ENCODE data around the gene AP2M1. TPM values are rescaled to one million over a fixed set of nuclear protein-coding genes. Genes with fewer than 3 reads are reported as not detected.
A peak's percentile ranks its signal among the peaks of the same experiment; 100 is the strongest.
"Not testable (repeated sequence)": the region's sequence is repeated elsewhere in the genome, so short reads cannot be mapped to it uniquely, and the experiment has no call there.

Gene AP2M1
- total and polyA plus RNA-seq, 11 donors: 225 to 431 (median 337) TPM

DNA sequence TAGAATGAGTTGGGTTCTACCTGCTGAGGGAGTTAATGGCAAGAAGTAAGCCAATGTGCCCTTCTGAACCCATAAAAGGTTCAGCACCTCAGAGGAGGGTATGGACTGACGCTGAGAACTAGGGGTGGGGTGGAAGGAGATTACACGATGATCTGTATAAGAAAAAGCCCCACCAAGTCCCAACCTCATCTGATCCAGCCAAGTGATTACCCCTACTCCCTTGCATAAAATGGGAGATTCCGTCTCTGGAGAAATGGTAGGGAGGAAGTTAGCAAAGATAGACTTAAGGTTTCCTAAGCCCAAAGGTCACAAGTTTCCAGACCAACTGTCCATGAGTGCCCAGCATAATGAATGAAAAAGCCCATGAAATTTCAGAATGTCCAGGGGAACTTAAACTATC lies 26.6 kb upstream of the AP2M1 start:
- no peaks in the 10 kb centered on the region for H3K27me3 ChIP-seq
- no peak overlapping the region for H3K4me3 ChIP-seq
- intact Hi-C loops (cut with DNase I): loop anchor here in 4 of 10 donors (5.0 to 10.0 kb wide), 4 partner anchors 89 to 367 kb away; partner anchors contain the start of genes ALG3 (in 2 of the 4) and EEF1AKMT4 (in 2 of the 4)
- H3K9me3 ChIP-seq: no peaks in the 10 kb centered on the region
- H3K36me3 ChIP-seq: peaks cover 0 to 40% (median 37%) of the 10 kb centered on the region in 9 donors
- H3K27ac ChIP-seq: no peak overlapping the region
- 70 to 87% (median 81%) methylated on average over 3 of the region's 3 CpGs for WGBS, 4 donors
- peaks cover 0 to 15% (median 3%) of the 10 kb centered on the region in 12 donors for H3K4me1 ChIP-seq
- no peak for ATAC-seq
- TF ChIP-seq CTCF (IDR thresholded peaks at IDR 0.05) (no peak), POLR2A (IDR thresholded peaks at IDR 0.05) (no peak)
- no peak for DNase-seq

GRCh38 chr3:184149123-184149522 lies 25.5 kb upstream of the AP2M1 start:
- ATAC-seq (no peak), DNase-seq (no peak)
- peaks cover 0 to 20% (median 8%) of the 10 kb centered on the region in 12 donors for H3K4me1 ChIP-seq
- no peaks in the 10 kb centered on the region for H3K27me3 ChIP-seq
- WGBS, 4 donors: 88 to 96% (median 94%) methylated on average over 6 of the region's 6 CpGs
- H3K27ac ChIP-seq: no peak overlapping the region
- H3K9me3 ChIP-seq: no peaks in the 10 kb centered on the region
- no peak overlapping the region for H3K4me3 ChIP-seq
- H3K36me3 ChIP-seq: peaks cover 0 to 29% (median 26%) of the 10 kb centered on the region in 9 donors
- intact Hi-C loops (cut with DNase I): loop anchor here in 4 of 10 donors (5.0 to 10.0 kb wide), 4 partner anchors 88 to 366 kb away; partner anchors contain the start of genes ALG3 (in 2 of the 4) and EEF1AKMT4 (in 2 of the 4)
- TF ChIP-seq POLR2A (IDR thresholded peaks at IDR 0.05): no peak
- TF ChIP-seq CTCF (IDR thresholded peaks at IDR 0.05): no peak

- not testable (repeated sequence) for H3K27me3 ChIP-seq, H3K9me3 ChIP-seq, H3K27ac ChIP-seq, H3K4me3 ChIP-seq, DNase-seq
- Histone ChIP-seq H3K36me3 (peaks cover 0 to 23% (median 20%) of the 10 kb centered on the region in 9 donors), H3K4me1 (peaks cover 0 to 23% (median 9%) of the 10 kb centered on the region in 12 donors)
- ATAC-seq: peak in 2 of 4 donors; percentile 59 to 63
- WGBS, 4 donors: 55 to 72% (median 66%) methylated on average over 6 of the region's 6 CpGs
- intact Hi-C loops (cut with DNase I): loop anchor here in 6 of 10 donors (5.0 to 10.0 kb wide), 5 partner anchors 38 to 365 kb away; partner anchors contain the start of genes ALG3 (in 3 of the 6), EEF1AKMT4 (in 3 of the 6) and ABCF3 (in 1 of the 6)
- peak in 4 of 12 donors; percentile 5 to 42 (median 24) for TF ChIP-seq CTCF (IDR thresholded peaks at IDR 0.05)
Measured at GRCh38 chr3:184149770-184150169, 24.9 kb upstream of the AP2M1 start.

DNA sequence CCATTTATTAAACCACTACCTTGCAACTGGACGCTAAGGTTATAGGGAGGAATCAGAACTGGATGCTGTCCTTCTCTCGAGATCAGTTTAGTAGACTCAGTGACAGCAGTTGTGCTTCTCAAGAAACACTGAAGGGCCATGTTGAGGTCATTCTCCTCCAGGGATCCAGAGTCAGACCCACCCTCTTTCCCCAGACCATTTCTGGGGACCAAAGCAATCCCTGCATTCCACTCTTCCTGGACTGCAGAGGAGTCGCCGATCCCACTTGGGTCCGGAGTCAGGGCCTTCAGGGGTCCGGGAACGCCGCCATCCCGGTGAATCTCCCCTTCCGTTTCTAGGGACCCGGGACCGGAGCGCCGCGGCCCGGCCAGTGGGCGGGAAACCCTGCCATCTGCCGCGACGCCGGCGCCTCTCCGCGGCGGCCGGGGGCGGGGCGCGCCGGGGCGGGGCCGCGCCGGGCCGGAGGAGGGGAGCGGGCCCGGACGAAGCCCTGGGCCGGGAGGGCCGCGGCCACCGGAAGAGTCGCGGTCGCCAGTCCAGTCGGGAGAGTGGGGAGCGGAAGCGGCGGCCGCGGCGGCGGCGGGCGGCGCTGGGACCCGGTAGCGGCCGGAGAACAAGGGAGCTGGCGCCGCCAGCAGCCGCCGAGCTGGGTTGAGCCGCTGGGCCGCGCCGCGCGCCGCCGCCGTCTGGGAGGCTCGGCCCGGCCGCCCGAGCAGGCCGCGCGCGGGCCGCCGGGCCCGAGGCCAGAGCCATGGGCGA lies 19.6 kb upstream of the AP2M1 start, which contains the start of gene DVL3:
DVL3 (plus strand) TSS at position 493 of the 759 bp plus-strand sequence; CDS start at position 752, 259 bp downstream.
- TF ChIP-seq POLR2A (IDR thresholded peaks at IDR 0.05): peak in 1 of 2 donors; percentile 49
- no peak for TF ChIP-seq CTCF (IDR thresholded peaks at IDR 0.05)
- WGBS, 4 donors: 1 to 2% (median 1%) methylated on average over 15 to 84 of the region's 84 CpGs
- no peaks in the 10 kb centered on the region for H3K36me3 ChIP-seq
- ATAC-seq: peak; percentile 53 to 92 (median 82)
- peaks cover 2 to 55% (median 37%) of the 10 kb centered on the region in 12 donors for H3K4me1 ChIP-seq
- H3K27me3 ChIP-seq: no peaks in the 10 kb centered on the region
- peak within 1 kb of the TSS; percentile 73 to 98 (median 94) for H3K27ac ChIP-seq
- H3K4me3 ChIP-seq: peak within 1 kb of the TSS; percentile 63 to 99 (median 90)
- DNase-seq: peak; percentile 73 to 87 (median 82)
- intact Hi-C loops (cut with DNase I): loop anchor here in 5 of 10 donors (1.0 to 10.0 kb wide), 6 partner anchors 19 to 92 kb away; partner anchors contain the start of genes ALG3 (in 2 of the 5), AP2M1 (in 2 of the 5), EEF1AKMT4 (in 2 of the 5) and EIF2B5 (in 2 of the 5)
- no peaks in the 10 kb centered on the region for H3K9me3 ChIP-seq

All from heart left ventricle (tissue), 16 donors.